HFF-Myc (cell line): ENCODE measurements around the gene LIN52.

Experiments used
- DNase-seq: peaks from one replicate; pipeline ENCODE4 v3.0.0-alpha.2; 2011; ENCODE audit warnings: low read depth; ENCODE audit errors: extremely low read depth
- H3K4me3 ChIP-seq: replicated peaks from 2 replicates; pipeline ENCODE4 v1.5.1; 2011; ENCODE audit warnings: low read depth, mild to moderate bottlenecking, control low read depth, low read length
- TF ChIP-seq, protein P1 (sequence below): IDR thresholded peaks from 2 replicates; pipeline ENCODE4 v1.5.1; 2012; ENCODE audit warnings: mild to moderate bottlenecking, low read depth, low read length, control low read depth; ENCODE audit errors: missing control alignments

LIN52 gene

DNA sequence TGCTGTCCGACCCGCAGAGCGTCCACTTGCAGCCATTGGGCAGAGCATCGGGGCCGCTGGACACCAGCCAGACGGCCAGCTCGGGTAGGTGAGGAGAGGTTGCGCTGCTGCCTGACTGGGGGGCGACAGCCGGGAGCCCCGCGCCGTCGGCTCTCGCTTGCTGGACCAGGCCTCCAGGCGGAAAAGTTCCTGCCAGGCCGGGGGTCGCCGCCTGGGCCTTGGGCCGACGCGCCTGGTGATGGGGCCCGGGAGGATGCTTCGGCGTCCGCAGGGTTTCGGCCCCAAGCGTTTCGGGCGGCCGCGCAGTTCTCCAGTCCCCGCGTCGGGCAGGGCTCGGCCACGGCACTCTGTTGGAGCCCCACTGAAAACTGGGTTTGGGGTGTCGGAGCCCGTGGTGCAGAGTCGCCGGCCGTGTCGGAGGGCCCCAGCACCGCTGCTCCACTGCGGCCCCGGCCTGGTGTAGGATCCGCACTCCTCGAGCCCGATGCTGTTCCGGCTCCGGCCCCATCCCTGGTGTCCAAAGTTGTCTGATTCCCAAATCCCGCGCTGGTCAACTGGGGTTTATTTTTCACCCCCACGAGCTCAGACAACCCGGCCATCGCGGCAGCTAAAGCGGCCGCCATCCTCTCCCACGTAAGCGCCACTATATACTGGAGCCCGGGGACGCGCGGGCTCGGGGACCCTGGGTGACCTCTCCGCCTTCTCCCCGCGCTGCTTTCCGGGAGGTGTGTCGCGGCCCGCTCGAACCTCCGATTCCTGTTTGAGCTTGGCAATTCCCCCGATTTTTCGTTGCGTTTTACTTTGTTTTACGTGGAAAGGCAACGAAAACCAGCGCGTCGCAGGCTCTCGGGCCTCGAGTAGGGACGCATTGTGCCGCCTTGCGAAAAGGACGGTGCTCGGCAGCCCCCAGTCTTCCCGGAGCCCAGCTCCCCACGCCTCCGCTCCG, 155.4 kb downstream of the LIN52 start:
- no peak overlapping the region for H3K4me3 ChIP-seq
- no peak for DNase-seq
- TF ChIP-seq, protein P1, sequence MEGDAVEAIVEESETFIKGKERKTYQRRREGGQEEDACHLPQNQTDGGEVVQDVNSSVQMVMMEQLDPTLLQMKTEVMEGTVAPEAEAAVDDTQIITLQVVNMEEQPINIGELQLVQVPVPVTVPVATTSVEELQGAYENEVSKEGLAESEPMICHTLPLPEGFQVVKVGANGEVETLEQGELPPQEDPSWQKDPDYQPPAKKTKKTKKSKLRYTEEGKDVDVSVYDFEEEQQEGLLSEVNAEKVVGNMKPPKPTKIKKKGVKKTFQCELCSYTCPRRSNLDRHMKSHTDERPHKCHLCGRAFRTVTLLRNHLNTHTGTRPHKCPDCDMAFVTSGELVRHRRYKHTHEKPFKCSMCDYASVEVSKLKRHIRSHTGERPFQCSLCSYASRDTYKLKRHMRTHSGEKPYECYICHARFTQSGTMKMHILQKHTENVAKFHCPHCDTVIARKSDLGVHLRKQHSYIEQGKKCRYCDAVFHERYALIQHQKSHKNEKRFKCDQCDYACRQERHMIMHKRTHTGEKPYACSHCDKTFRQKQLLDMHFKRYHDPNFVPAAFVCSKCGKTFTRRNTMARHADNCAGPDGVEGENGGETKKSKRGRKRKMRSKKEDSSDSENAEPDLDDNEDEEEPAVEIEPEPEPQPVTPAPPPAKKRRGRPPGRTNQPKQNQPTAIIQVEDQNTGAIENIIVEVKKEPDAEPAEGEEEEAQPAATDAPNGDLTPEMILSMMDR = no peak

DNA sequence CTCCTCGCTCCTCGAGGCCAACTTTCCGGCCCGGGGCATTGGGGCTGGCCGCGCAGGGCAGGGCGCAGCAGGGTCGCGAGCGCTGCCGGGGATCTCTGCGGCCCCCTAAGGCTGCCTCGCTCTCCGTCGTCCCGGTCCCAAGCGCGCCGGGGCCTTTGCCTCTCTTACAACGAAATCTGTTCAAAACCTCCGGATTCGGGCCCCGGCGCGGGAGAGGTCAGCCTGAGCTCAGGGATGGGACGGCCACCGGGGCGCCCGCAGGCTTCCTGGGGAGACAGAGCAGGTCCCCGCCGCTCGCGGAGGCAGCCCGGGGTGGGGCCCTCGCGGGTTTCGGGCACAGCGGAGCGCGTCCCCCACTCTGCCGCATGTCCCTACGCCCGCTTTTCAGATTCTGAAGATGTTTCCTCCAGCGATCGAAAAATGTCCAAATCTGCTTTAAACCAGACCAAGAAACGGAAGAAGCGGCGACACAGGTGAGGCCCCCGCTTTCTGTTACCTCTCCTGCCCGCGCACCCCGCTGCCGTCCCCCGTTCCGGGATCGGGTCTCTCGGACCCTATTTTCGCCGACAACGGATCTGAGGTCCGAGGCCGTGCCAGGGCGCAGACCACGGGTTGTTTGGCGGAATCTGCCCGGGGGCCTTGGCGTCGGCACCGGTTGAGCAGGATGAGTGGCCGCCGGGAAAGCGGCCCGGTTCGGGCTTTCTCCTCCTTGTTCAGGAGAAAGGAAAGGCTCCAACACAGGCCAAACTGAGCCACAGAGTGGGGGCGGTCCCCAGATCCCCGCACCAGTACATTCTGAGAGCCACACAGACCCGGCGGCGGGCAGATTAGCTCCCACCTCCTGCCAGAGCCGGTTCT, 156.3 kb downstream of the LIN52 start:
- TF ChIP-seq, protein P1 = no peak
- no peak for DNase-seq
- H3K4me3 ChIP-seq = no peak overlapping the region

DNA sequence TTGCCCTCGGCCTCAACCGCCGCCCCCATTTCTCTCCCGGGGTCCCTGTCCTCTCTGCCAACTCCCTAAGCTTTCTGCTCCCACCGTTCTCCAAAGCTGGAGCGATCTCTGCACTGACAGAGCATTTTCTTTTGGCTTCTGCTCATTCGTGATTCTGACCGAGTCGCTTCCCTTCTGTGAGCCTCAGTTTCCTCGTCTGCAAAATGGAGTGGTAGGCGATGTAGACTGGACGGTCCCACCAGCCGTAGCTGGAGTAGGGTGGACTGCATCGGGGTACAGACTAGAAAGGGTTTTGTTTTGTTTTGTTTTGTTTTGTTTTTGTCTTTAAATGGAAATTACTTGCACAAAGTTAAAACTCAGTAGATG, 156.9 kb downstream of the LIN52 start:
- H3K4me3 ChIP-seq = no peak overlapping the region
- no peak for DNase-seq
- TF ChIP-seq, protein P1 = no peak

DNA sequence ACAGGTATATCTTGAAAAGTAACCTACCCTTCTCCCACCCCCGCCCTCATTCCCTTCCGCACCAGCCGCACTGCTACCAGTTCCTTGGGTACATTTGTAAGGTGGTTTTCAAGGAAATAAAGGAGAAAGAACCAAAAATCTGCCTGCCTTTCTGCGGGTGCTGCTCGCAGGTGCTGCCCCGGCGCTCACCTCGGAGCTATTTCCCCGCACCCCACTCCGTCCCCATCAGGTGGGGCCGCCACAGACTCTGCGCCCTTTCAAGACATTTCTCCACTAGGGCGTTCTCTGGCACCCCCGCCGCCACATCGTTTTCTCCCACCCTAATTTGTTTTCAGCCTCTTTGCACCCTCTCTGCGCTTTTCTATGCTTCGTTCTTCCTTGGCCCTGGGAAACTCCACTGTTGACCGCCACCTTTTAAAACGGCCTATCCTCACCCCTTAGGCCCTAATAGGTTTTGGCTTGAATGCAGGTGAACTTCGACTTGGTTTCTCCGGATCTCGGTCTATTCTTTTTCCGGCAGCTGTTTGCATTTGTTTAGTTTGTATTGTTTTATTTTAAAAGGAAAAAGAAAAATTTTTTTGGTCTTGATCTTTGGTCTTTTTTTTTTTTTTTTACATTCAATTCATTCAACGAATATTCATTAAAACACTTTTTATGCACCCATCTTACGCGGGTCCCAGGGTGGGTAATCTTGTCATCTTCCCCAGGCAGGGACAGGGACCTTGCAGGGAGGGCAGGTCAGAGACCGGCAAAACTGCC, 157.4 kb downstream of the LIN52 start:
- no peak for DNase-seq
- no peak overlapping the region for H3K4me3 ChIP-seq
- TF ChIP-seq, protein P1 = no peak

DNA sequence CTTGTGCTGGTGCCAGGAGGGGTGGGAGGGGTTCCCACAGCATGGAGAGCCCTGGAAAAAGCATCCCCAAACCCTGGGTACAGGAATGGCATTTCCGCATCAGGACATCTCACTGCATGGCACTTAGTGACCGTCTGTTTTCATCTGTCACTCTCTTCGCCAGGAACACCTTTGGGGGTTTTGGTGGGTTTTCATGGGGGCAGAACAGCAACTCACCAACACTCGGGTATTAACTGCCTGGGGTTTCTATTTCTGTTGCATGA, 158.0 kb downstream of the LIN52 start:
- no peak for DNase-seq
- TF ChIP-seq, protein P1 = no peak
- no peak overlapping the region for H3K4me3 ChIP-seq

DNA sequence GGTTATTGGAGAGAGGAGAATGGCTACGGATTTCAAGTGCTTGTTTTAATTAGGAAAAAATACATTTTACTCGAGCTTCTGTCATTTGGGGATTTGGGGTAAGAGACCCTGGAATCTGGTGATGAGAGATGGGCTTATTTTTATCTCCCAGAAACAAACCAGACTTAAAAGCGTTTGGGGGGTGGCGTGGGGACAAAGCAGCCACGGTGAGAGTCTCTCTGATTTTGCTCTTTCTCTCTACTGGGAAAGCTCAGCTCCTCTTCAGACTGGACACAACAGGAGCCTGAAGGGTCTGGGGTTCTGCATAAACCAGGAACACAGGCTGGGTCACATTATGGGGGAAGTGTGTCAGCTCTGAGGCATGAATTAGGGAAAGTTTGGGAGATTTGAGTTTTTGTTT, 158.3 kb downstream of the LIN52 start:
- TF ChIP-seq, protein P1 = no peak
- no peak overlapping the region for H3K4me3 ChIP-seq
- no peak for DNase-seq
